Endothelial cell of umbilical vein (primary cell): Measurements from ENCODE around the gene SMG5. TPM values are rescaled to one million over a fixed set of nuclear protein-coding genes. Genes with fewer than 3 reads are reported as not detected.

Experiments
- BruUV-seq: library from RNA; stranded (reverse); fragments of 400-500 nt; replicated peaks from 2 replicates; lab custom pipeline; 2021; lab: Mats Ljungman, UMichigan
- CTCF ChIA-PET: fragments of 300-600, 350-600 bp; sonication (Branson Sonifier 250); formaldehyde crosslinking; loops from one replicate; lab custom pipeline; 2021; ENCODE audit warnings: antibody characterized with exemption, inconsistent platforms; lab: Charles Lee
- POLR2A ChIA-PET: fragments of 300-600, 350-600 bp; sonication (Branson Sonifier 250); formaldehyde crosslinking; loops from one replicate; lab custom pipeline; 2021; ENCODE audit warnings: antibody characterized with exemption, inconsistent platforms; lab: Charles Lee
- DNase-seq: peaks from one replicate; pipeline ENCODE4 v3.0.0-alpha.2; 2011; ENCODE audit warnings: low read depth, low spot score
- FAIRE-seq: peaks from 2 replicates; lab custom pipeline; 2011; peaks lifted over from hg19 to GRCh38; lab: Jason Lieb, UNC
- H2AFZ ChIP-seq: 2 replicates; pipeline ENCODE4 v1.6.0; 2012; ENCODE audit warnings: low read depth, low read length, control low read depth, inconsistent platforms
- H3K27ac ChIP-seq: 2 replicates; pipeline ENCODE4 v1.5.1; 2011; ENCODE audit warnings: low read depth, mild to moderate bottlenecking, control low read depth, low read length, moderate library complexity; ENCODE audit not compliant: insufficient read depth
- H3K27me3 ChIP-seq, 2 experiments: 2 replicates each; pipeline versions ENCODE4 v1.6.0 to v1.6.1; 2011; ENCODE audit warnings: low read length in 2 of 2, mixed read lengths in 1 of 2; ENCODE audit not compliant: control insufficient read depth in 2 of 2, insufficient read depth in 2 of 2
- H3K36me3 ChIP-seq, 2 experiments: 2 replicates in 1 of 2; 3 replicates in 1 of 2; pipeline ENCODE4 v1.5.1; 2011; ENCODE audit warnings: low read length in 2 of 2, mild to moderate bottlenecking in 1 of 2, moderate library complexity in 1 of 2; ENCODE audit not compliant: control insufficient read depth in 2 of 2, insufficient read depth in 2 of 2; ENCODE audit errors: extremely low read depth in 1 of 2
- H3K4me1 ChIP-seq: 3 replicates; pipeline ENCODE4 v1.5.1; 2011; ENCODE audit warnings: mild to moderate bottlenecking, low read length; ENCODE audit not compliant: control insufficient read depth, insufficient read depth; ENCODE audit errors: extremely low read depth
- H3K4me2 ChIP-seq: 2 replicates; pipeline ENCODE4 v1.6.1; 2011; ENCODE audit warnings: low read length, control low read depth, mixed read lengths; ENCODE audit not compliant: insufficient read depth
- H3K4me3 ChIP-seq, 3 experiments: fragments of 200-600 bp in 1 of 3; sonication (generic), shearing (Covaris generic) in 1 of 3; replicated peaks in 1 of 3; 2 replicates each; pipeline ENCODE4 v1.5.1; 2011 to 2016; ENCODE audit warnings: control low read depth in 3 of 3, low read length in 3 of 3, mild to moderate bottlenecking in 2 of 3, inconsistent platforms in 1 of 3, low read depth in 1 of 3, moderate library complexity in 1 of 3; ENCODE audit not compliant: insufficient read depth in 1 of 3
- H3K79me2 ChIP-seq: 2 replicates; pipeline ENCODE4 v1.6.0; 2012; ENCODE audit warnings: low read length, inconsistent platforms; ENCODE audit not compliant: control insufficient read depth, insufficient read depth
- H3K9ac ChIP-seq: replicated peaks from 2 replicates; pipeline ENCODE3; 2011; ENCODE audit warnings: low read length, control low read depth; ENCODE audit not compliant: insufficient read depth; ENCODE audit errors: extremely low read depth
- H3K9me1 ChIP-seq: replicated peaks from 3 replicates; pipeline ENCODE4 v1.6.0; 2011; ENCODE audit warnings: mild to moderate bottlenecking, low read length; ENCODE audit not compliant: control insufficient read depth, insufficient read depth; ENCODE audit errors: extremely low read depth
- H3K9me3 ChIP-seq: replicated peaks from 2 replicates; pipeline ENCODE4 v1.5.1; 2012; ENCODE audit warnings: low read length, inconsistent platforms; ENCODE audit not compliant: control insufficient read depth, insufficient read depth
- H4K20me1 ChIP-seq: replicated peaks from 2 replicates; pipeline ENCODE3; 2011; ENCODE audit warnings: mild to moderate bottlenecking, low read length; ENCODE audit not compliant: control insufficient read depth, insufficient read depth; ENCODE audit errors: extremely low read depth
- EZH2 ChIP-seq: IDR thresholded peaks from 2 replicates; pipeline ENCODE4 v1.6.1; 2012; ENCODE audit warnings: borderline replicate concordance, low read depth, mild to moderate bottlenecking, moderate library complexity, low read length, inconsistent platforms; ENCODE audit not compliant: severe bottlenecking
- FOS ChIP-seq: IDR thresholded peaks from 2 replicates; pipeline ENCODE4 v1.6.1; 2011; ENCODE audit warnings: mild to moderate bottlenecking, low read length, moderate library complexity, borderline replicate concordance; ENCODE audit not compliant: insufficient read depth
- GATA2 ChIP-seq: IDR thresholded peaks from 2 replicates; pipeline ENCODE4 v1.7.0; 2011; ENCODE audit warnings: low read depth, mild to moderate bottlenecking, moderate library complexity, mixed read lengths, low read length; ENCODE audit not compliant: insufficient read length, insufficient read depth
- JUN ChIP-seq: IDR thresholded peaks from 2 replicates; pipeline ENCODE4 v1.6.1; 2011; ENCODE audit warnings: borderline replicate concordance, low read depth; ENCODE audit not compliant: insufficient read length, insufficient read depth
- MYC ChIP-seq: IDR thresholded peaks from one replicate; pipeline ENCODE4 v1.6.1; 2011; ENCODE audit warnings: mild to moderate bottlenecking, low read depth, low read length
- POLR2A ChIP-seq: IDR thresholded peaks from 2 replicates; pipeline ENCODE4 v1.6.1; 2012; ENCODE audit warnings: low read depth, mild to moderate bottlenecking, control low read depth, low read length
- POLR2AphosphoS5 ChIP-seq: IDR thresholded peaks from 2 replicates; pipeline ENCODE4 v1.6.1; 2012; ENCODE audit warnings: low read depth, mild to moderate bottlenecking, control low read depth, low read length, moderate library complexity; ENCODE audit not compliant: insufficient read depth
- dilution Hi-C: fragments of 300-500 bp; cut with MboI; formaldehyde crosslinking; loops from one replicate; pipeline ENCODE4 v1.15.0; 2019; ENCODE audit warnings: low sequenced_read_pairs; ENCODE audit not compliant: extremely low pct_ligation_motif_present
- intact Hi-C: fragments of 100-400 bp; cut with micrococcal nuclease; formaldehyde crosslinking; loops from one replicate; pipeline ENCODE4 v1.10.0; 2022
- polyA plus RNA-seq, 4 experiments: library from polyadenylated mRNA; depleted of rRNA in 3 of 4; stranded (reverse) in 3 of 4; unstranded in 1 of 4; fragments of >200 nt; gene quantifications; 2 replicates each; pipeline versions ENCODE4 v1.2.1 to v1.2.3, GENCODE V29; 2011 to 2012; ENCODE audit warnings: missing spikeins in 1 of 4
- total RNA-seq: library from RNA; stranded (reverse); gene quantifications from 2 replicates; pipeline ENCODE4 v1.2.3, GENCODE V29; 2021
- TF ChIP-seq, protein P1 (sequence below), 2 donors: IDR thresholded peaks; 1 replicate in 1 of 2; 2 replicates in 1 of 2; pipeline ENCODE4 v1.5.1; 2011; ENCODE audit warnings: low read length in 2 of 2, mild to moderate bottlenecking in 2 of 2, moderate library complexity in 2 of 2, control low read depth in 1 of 2, inconsistent platforms in 1 of 2, low read depth in 1 of 2; ENCODE audit not compliant: insufficient read depth in 1 of 2; ENCODE audit errors: extremely low read depth in 1 of 2
- TF ChIP-seq, protein P2 (sequence below): IDR thresholded peaks from 2 replicates; pipeline ENCODE4 v1.6.1; 2011; ENCODE audit not compliant: insufficient read depth, insufficient read length

Gene SMG5
- total and polyA plus RNA-seq, 2 donors (not counting 3 experiments of a cell fraction or from before 2014, with no cell fraction given) = 37.4 to 82.6 TPM

DNA sequence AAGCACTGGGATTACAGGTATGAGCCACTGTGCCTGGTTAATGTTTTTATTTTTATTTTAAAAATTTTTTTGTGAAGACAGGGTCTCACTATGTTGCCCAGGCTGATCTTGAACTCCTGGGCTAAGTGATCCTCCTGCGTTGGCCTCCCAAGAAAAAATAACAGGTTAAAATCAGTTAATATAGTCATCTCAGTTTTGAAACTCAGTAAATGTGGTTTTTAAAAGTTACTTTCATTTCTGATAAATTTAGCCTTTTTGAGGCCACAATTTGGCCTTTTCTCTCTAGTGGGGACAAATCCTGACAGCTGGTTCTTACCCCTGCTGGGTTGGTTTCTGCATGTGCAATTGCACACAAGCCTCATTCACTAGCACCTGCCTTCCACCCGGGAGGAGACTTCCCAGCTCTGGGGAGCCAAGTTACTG lies 56.5 kb downstream of the SMG5 start:
- Histone ChIP-seq H3K27me3 (no peaks in the 10 kb centered on the region), H3K9me1 (no peaks in the 10 kb centered on the region), H4K20me1 (no peaks in the 10 kb centered on the region), H3K36me3 (peaks cover 2 to 18% of the 10 kb centered on the region in 2 experiments), H3K4me1 (peaks cover 6% of the 10 kb centered on the region), H3K9ac (no peak overlapping the region), H3K4me3 (no peak overlapping the region), H3K27ac (no peak overlapping the region), H3K4me2 (no peak overlapping the region), H3K79me2 (peaks cover 5% of the 10 kb centered on the region), H2AFZ (no peak overlapping the region), H3K9me3 (no peaks in the 10 kb centered on the region)
- dilution Hi-C loops (loop anchor here (10.0 kb wide), 1 partner anchor 91 kb away; no protein-coding TSS in a partner anchor), intact Hi-C loops (loop anchor here (5.0 kb wide), 1 partner anchor 34 kb away; the partner anchor contains the start of gene SLC25A44)
- ChIA-PET POLR2A (no interaction called here), CTCF (interaction anchor here (0.5 to 8.8 kb wide), 10 partner anchors 12 to 200 kb away, joined by 3 to 489 read pairs (median 22); partner anchors contain the start of gene PMF1)
- BruUV-seq = no TSS peak
- DNase-seq (no peak), FAIRE-seq (no peak)
- TF ChIP-seq EZH2 (no peak), MYC (no peak), GATA2 (no peak), POLR2A (no peak), JUN (no peak), POLR2AphosphoS5 (no peak), FOS (no peak)
- TF ChIP-seq, protein P1, sequence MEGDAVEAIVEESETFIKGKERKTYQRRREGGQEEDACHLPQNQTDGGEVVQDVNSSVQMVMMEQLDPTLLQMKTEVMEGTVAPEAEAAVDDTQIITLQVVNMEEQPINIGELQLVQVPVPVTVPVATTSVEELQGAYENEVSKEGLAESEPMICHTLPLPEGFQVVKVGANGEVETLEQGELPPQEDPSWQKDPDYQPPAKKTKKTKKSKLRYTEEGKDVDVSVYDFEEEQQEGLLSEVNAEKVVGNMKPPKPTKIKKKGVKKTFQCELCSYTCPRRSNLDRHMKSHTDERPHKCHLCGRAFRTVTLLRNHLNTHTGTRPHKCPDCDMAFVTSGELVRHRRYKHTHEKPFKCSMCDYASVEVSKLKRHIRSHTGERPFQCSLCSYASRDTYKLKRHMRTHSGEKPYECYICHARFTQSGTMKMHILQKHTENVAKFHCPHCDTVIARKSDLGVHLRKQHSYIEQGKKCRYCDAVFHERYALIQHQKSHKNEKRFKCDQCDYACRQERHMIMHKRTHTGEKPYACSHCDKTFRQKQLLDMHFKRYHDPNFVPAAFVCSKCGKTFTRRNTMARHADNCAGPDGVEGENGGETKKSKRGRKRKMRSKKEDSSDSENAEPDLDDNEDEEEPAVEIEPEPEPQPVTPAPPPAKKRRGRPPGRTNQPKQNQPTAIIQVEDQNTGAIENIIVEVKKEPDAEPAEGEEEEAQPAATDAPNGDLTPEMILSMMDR (IDR thresholded peaks at IDR 0.05; ENCODE audit: extremely low read depth in 1 of 2, insufficient read depth in 1 of 2, low read depth in 1 of 2, low read length in 2 of 2) = no peak
- TF ChIP-seq, protein P2, sequence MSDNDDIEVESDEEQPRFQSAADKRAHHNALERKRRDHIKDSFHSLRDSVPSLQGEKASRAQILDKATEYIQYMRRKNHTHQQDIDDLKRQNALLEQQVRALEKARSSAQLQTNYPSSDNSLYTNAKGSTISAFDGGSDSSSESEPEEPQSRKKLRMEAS = no peak
